Stimulated activated CD4-positive, alpha-beta T cell treated with anti-CD3 and anti-CD28 coated beads, TNF-alpha, amount 100 ng/mL, for 1 hour (primary cell): ENCODE results near the gene ETV4.

Source experiments
- DNase-seq, 3 donors: peaks; one replicate each; pipeline ENCODE4 v3.0.0-alpha.2; 2020; ENCODE audit warnings: low read depth in 3 of 3, low spot score in 1 of 3

Gene ETV4

DNA sequence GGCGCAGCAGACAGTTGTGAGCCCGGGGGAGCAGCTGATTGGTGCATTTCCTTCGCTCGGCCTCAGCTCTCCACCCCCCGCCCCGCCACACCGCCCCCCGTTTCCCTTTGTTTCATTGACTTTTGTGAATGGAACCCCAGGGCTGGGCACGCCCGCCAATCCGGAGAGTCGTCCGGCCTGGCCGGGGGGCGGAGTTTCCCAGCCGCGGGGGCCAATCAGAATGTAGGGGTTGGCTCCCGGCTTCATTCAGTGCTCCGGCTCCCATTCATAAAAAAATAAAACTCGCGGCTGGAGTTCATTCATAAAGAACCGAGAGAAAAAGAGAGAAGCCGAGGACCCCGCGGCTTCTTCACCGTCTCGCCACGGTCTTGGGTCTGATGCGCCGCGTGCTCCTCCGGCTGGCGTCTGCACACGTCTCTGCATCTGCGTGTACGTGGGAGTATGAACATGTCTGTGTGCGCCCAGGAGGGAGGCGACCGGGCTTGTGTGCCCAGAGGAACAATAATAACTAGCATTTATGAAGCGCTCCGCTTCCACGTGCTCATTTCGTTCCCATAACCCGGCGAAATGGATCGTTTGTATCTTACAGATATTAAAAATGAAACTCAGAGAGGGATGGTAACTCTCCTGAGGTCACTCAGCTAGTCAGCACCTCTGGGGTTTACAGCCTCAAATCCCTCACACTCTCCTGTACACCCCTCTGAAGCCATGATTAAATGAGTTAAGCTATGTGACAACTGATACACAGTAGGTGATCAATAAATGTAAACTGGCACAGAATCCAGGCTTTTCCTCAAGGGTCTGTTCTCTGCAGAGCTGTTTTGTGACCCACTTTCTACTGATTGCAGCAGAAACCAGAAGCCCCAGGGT lies at the start of gene ETV4:
Gene ETV4, minus strand, starts transcription at position 22 of the 870 bp plus-strand sequence. CDS start 723 bp downstream, outside the sequence.
- peak; percentile 68 to 87 (median 68) for DNase-seq

GRCh38 chr17:43595466-43595865 lies 49.3 kb upstream of the ETV4 start:
- no peak for DNase-seq

DNA sequence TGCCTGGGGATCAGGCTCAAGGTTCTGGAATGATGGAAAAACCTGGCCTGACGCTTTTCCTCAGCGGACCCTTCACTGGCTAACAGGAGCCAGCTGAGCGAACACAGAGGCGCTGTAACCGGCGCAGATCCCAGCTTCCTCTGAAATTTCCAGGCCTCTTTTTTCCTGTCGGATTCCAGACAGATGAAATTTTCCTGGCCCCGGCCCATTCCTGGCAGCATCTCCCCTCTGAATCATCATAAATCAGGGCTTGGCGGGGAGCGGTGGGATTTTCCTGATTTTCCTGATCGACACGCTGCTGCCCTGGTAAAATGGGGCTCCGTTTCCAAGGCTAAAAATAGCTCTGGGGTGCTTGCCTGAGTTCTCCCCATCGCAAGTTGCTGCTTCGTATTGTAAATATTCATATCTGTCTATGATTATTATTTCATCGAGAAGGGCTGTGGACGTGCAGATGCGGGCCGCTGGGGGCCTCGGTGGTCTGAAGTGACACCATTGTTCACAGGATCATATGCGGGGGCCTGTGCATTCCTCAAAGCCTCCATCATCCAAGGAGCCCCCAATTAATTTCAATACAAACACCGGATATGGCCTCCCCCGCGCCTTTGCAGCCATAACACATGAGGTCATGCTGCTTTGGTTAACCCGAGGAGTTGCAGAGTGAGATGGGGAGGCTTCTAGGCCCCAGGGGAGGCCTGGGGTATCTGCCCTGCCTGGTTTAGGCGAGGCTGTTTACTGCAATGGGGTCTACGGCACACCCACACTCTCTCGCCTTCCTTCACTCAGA lies 45.8 kb upstream of the ETV4 start:
- DNase-seq: no peak

- no peak for DNase-seq
Observed at GRCh38 chr17:43591001-43591400, 44.9 kb upstream of the ETV4 start.

GRCh38 chr17:43588664-43589435 lies 42.7 kb upstream of the ETV4 start:
- no peak for DNase-seq

- DNase-seq: no peak
Observed at GRCh38 chr17:43588121-43588520, 42.0 kb upstream of the ETV4 start.

- DNase-seq: no peak
Observed at GRCh38 chr17:43587647-43588046, 41.5 kb upstream of the ETV4 start.

DNA sequence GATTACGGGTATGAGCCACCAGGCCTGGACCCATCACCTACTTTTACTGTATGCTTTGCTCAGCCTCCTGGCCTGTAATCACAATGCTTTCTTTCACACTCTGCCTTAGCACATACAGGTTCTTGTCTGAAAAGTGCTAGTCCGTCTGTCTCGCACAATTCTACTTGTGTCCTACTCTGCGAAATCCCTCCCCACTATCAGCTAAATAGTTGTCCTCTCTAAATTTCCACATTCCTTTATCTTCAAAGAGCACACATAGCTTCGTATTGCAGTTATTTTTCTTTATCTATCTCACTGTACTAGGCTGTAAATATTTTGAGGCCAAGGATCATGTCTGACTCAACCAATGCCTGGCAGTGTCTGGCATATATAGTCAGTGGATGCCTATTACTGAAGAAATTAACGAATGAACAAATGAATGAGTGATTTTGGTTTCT lies 38.5 kb upstream of the ETV4 start:
- no peak for DNase-seq

GRCh38 chr17:43583332-43583731 lies 37.2 kb upstream of the ETV4 start:
- no peak for DNase-seq

- DNase-seq: no peak
Observed at GRCh38 chr17:43581613-43582012, 35.5 kb upstream of the ETV4 start.

- DNase-seq: no peak
Observed at GRCh38 chr17:43581130-43581529, 35.0 kb upstream of the ETV4 start.

DNA sequence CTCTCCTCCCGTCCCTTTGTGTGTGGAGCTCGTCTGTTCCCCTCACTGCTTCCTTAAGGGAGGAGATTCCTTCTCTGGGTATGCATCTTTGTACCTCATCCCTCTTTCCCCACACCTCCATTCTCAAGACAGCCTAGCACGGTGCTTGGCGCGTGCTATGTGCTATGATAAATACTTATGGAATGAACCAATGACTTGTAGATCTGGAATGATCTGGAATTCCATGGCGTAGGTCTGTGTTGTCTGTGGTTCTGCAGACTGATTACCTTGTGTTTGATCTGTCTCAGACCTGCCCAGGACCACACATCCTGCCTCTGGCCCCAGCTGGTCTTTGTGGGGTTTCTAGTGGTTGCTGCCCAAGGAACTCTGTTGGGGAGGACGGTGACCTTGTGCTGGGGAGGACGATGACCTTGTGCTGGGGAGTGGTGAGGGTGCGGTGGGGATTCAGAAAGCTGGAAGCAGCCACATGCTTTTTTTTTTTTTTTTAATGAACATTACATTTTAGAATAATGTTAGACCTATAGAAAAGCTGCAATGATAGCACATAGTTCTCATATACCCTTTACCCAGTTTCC lies 33.5 kb upstream of the ETV4 start:
- no peak for DNase-seq

GRCh38 chr17:43578699-43579565 lies 32.8 kb upstream of the ETV4 start:
- no peak for DNase-seq

- DNase-seq: no peak
Observed at GRCh38 chr17:43578404-43578698, 32.2 kb upstream of the ETV4 start.

GRCh38 chr17:43577664-43578403 lies 31.7 kb upstream of the ETV4 start:
- DNase-seq: no peak

DNA sequence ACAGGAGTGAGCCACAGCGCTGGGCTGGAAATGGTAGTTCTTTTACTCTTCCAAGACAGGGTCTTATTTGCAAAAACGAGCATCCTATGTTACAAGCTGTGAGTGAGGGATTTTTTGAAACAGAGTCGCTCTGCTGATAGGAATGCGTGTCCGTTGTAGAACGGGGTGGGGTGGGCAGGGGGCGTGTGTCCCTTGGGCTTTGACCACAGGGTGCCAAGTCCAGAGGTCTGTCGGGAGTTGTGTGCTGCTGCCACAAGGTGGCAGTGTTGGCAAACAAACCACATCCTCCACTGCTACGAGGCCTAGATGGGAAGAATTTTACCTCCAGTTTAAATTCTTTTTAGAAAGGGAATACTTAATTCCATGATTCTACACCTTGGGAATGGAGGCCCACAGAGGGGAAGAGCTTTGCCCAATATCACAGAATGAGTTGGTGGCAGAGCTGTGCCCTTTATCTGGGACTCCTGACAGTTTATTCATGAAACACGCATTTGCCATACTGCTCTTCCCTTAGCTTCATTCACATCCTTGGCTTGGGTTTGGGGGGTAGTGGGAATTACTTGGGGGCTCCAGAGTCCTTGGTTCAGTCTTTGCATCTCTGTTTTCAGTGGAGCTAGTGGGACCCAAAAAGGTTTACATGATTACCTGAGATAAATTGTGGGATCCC lies 30.6 kb upstream of the ETV4 start:
- DNase-seq: peak in 2 of 3 donors; percentile 35 to 57

DNA sequence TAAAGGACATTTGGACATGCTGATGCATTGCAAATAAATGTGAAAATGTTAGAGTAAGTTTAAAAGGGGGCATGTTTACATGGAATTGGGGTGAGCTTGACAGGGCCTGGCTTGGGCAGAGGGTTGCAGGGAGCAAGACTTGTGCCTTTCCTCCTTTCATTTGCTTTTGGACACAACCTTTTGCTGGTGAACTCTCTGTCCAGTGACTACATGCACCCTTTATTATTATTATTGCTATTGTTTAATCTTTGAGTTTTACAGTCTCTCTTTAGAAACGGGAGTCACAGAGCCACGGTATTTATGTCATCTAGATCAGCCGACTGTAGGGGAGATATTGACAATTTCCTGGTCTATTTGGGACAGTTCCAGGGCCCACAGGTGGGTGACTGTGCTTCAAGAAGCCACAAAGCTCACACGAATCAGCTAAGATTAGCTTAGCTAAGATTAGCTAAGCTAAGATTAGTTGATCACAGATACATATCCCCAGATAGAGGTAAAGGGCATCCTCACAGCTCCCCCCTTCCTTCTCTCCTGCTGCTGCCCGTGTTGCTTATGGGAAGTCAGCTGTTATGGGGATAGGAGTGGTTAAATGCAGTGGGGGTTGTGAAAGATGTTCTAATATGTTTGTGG lies 28.9 kb upstream of the ETV4 start:
- no peak for DNase-seq

- no peak for DNase-seq
Observed at GRCh38 chr17:43574348-43574747, 28.2 kb upstream of the ETV4 start.
